Muscle layer of duodenum (tissue), 2 donors: ENCODE results near the gene TALDO1.

Experiments used
- H3K27ac ChIP-seq: one replicate; pipeline ENCODE4 v1.7.0; 2013; ENCODE audit warnings: mild to moderate bottlenecking, low read length
- H3K27me3 ChIP-seq: one replicate; pipeline ENCODE4 v1.7.0; 2013; ENCODE audit warnings: low read depth, mild to moderate bottlenecking, control low read depth, low read length
- H3K36me3 ChIP-seq, 2 donors: one replicate each; pipeline ENCODE4 v1.7.0; 2013; ENCODE audit warnings: low read length in 2 of 2, control low read depth in 1 of 2, mild to moderate bottlenecking in 1 of 2; ENCODE audit not compliant: insufficient read depth in 2 of 2, control insufficient read depth in 1 of 2
- H3K4me1 ChIP-seq, 2 donors: one replicate each; pipeline ENCODE4 v1.7.0; 2013; ENCODE audit warnings: low read length in 2 of 2, mild to moderate bottlenecking in 2 of 2, control low read depth in 1 of 2, moderate library complexity in 1 of 2; ENCODE audit not compliant: insufficient read depth in 2 of 2, control insufficient read depth in 1 of 2
- H3K4me3 ChIP-seq, 2 donors: one replicate each; pipeline ENCODE4 v1.7.0; 2013; ENCODE audit warnings: low read length in 2 of 2, low read depth in 1 of 2, mild to moderate bottlenecking in 1 of 2
- H3K9me3 ChIP-seq, 2 donors: one replicate each; pipeline ENCODE4 v1.7.0; 2013; ENCODE audit warnings: low read length in 2 of 2, control low read depth in 1 of 2, mild to moderate bottlenecking in 1 of 2; ENCODE audit not compliant: control insufficient read depth in 1 of 2
- donor health status: healthy.

The TALDO1 gene

DNA sequence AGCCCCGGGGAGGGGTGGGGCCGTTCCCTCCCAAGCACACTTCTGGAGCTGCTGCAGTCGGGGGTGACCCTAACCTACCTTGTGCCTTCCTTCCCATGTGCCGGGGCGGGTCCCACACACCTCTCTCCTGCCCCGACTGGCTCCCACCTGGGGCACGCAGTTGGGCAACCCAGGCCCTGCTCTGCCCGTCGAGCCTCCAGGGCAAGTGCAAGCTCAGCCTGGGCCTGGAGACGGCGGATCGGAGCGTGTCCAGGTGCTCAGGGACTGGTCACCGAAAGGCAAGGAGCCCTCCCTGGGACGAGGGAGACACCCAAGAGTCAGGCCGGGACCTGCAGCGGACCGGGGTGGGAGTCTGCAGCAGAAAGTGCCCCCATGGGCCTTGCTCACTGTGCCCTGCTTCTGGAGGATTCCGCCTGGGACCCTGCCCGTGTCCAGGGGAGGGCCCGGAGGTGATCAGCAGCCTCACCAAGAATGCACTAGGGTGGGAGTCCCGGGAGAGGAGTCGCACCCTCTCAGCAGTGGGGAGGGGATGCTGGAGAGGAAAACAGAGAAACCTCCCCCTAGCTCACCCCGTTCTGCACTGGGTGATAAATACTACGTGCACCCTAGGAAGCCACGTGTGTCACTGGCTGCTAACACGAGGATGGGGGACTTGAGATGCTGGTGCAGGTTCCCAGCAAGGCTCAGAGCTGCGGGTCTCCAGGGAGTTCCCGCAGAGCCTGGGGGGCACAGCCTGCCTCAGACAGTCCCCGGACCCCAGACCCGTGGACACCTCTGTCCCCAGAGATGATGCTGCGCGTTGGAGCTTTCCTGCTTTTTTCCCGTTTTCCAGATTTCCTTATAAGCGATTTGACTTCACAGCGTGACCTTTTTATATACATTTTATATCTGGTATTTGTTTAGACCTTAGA, 35.3 kb downstream of the TALDO1 start:
- Histone ChIP-seq H3K27me3 (no peaks in the 10 kb centered on the region), H3K4me1 (peaks cover 0 to 15% of the 10 kb centered on the region in 2 donors), H3K27ac (no peak overlapping the region), H3K9me3 (no peaks in the 10 kb centered on the region), H3K36me3 (no peaks in the 10 kb centered on the region), H3K4me3 (no peak overlapping the region)

DNA sequence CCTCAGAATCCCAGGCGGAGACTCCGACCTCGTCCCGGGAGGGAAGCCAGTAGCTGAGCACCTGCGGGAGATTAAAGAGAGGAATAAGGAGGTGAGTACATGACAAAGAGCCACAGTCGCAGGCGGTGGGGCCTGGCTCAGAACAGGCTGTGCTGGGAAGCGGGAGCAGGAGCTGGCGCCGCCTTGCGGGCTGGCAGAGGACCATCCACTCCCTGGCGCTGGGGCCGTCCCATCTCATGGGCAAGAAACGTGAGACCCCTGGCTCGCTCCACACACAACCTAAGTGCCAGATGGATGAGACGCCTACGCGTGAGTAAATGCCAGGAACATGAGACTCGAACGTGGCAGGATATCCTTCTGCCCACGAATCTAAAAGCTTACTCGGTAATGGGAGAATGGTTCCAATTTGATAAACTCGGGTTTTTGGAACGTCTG, 36.3 kb downstream of the TALDO1 start:
- Histone ChIP-seq H3K9me3 (no peaks in the 10 kb centered on the region), H3K4me3 (no peak overlapping the region), H3K36me3 (no peaks in the 10 kb centered on the region), H3K4me1 (peaks cover 0 to 10% of the 10 kb centered on the region in 2 donors), H3K27ac (no peak overlapping the region), H3K27me3 (no peaks in the 10 kb centered on the region)

DNA sequence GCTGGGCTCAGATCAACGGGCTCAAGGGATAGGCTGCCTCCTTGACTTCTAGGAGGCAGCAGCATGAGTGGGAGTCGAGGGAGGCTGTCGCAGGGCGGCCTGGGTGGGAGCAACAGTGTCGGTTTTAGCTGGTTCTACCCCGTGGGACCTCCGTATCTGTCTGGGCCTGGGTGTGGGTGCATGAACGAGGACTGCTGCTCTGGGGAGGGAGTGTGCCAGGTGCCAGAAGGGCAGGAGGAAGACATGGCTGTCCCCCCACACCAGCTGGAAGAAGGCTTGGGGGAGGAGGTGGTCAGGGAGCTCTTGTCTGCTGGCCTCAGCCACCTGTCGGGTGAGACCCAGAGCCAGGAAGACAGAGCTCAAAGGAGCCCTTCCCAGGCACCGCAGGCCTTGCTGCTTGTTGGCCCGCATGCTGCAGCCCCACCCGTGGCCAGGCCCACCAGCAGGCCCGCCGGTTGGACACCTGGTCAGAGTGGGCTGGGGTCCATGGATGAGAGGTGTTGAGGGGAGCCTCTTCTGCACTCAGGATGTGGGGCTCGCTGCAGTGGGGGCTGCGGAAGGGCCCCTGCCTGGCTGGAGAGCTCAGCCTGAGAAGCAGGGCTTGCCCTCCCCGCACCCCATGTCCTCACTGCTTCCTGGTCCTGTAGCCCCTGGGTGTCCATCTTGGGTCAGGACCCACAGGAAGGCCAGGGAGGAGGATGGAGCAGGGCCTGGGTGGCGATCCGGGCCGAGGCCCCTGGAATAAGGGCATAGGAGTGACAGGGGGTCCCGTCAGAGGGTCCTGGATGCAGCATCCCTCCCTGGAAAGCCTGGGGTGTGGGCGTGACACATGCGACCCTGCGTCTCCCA, 39.2 kb downstream of the TALDO1 start:
- H3K27me3 ChIP-seq: peaks cover 7% of the 10 kb centered on the region
- H3K9me3 ChIP-seq: no peaks in the 10 kb centered on the region
- peaks cover 0 to under 1% of the 10 kb centered on the region in 2 donors for H3K36me3 ChIP-seq
- H3K27ac ChIP-seq: no peak overlapping the region
- peaks cover 0 to 19% of the 10 kb centered on the region in 2 donors for H3K4me1 ChIP-seq
- H3K4me3 ChIP-seq: no peak overlapping the region

DNA sequence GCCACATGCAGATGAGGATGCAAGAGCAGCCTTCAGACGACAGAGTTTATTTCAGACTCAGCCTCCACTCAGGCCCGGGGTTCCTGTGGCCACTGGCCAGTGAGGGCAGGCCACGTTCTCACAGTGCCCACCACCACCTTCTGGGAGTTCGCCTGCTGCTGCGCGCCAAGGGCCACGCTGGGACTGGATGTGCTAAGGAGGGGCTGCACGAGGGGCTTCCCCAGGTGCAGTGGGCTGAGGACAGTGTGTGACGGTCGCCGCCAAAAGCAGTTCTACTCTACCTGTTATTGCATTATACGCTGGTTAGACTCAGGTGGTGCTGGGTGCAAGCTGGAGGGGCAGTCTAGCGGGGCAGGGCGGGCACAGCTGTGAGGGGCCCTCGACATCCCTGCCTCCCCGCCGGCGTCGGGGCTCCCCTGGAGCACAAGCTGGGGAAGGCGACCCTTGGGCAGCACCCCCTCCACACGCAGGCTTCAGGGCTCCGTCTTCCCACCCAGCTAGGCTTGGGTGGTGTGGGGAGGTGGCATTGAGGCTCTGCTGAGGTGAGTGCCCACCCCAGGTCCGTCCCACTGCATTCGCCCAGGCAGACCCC, 39.9 kb downstream of the TALDO1 start:
- Histone ChIP-seq H3K4me3 (no peak overlapping the region), H3K9me3 (no peaks in the 10 kb centered on the region), H3K36me3 (peaks cover 0 to 8% of the 10 kb centered on the region in 2 donors), H3K27me3 (peaks cover 7% of the 10 kb centered on the region), H3K27ac (no peak overlapping the region), H3K4me1 (peaks cover 0 to 19% of the 10 kb centered on the region in 2 donors)

DNA sequence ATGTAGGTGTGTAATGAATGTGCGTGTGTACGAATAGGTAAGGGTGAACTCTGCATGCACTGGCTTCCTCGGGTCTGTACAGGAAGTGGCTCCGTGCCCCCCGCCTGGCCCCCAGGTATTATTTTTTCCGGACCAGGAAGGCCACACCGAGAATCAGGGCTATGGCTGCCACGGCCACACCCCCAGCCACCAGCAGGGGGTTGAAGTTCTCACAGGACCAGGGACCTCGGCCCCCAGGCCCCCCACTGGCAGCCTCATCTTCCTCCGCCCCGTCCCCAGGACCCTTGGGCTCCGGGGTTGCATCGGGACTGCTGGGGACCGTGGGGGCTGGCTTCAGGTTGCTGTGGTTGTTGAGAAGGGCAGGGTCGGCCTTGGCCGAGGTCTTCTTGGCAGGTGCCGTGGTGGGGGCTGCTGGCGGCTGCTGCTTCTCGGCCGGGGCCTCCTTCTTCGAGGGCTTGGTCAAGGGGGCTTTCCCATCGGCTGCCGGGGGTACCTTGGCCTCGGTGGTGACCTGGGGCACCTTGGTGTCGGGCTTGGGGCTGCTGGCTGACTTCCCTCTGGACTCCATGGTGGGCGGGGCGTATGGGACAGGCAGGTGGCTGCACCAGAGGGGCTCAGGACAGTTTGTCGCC, 40.9 kb downstream of the TALDO1 start:
- Histone ChIP-seq H3K27ac (no peak overlapping the region), H3K36me3 (peaks cover 0 to 17% of the 10 kb centered on the region in 2 donors), H3K4me1 (peaks cover 0 to 17% of the 10 kb centered on the region in 2 donors), H3K9me3 (no peaks in the 10 kb centered on the region), H3K4me3 (no peak overlapping the region), H3K27me3 (peaks cover 7% of the 10 kb centered on the region)

GRCh38 chr11:788953-789940, 42.0 kb downstream of the TALDO1 start:
- H3K27ac ChIP-seq: no peak overlapping the region
- peaks cover 0 to 8% of the 10 kb centered on the region in 2 donors for H3K4me1 ChIP-seq
- no peak overlapping the region for H3K4me3 ChIP-seq
- H3K36me3 ChIP-seq: peaks cover 0 to 20% of the 10 kb centered on the region in 2 donors
- peaks cover 7% of the 10 kb centered on the region for H3K27me3 ChIP-seq
- H3K9me3 ChIP-seq: no peaks in the 10 kb centered on the region

DNA sequence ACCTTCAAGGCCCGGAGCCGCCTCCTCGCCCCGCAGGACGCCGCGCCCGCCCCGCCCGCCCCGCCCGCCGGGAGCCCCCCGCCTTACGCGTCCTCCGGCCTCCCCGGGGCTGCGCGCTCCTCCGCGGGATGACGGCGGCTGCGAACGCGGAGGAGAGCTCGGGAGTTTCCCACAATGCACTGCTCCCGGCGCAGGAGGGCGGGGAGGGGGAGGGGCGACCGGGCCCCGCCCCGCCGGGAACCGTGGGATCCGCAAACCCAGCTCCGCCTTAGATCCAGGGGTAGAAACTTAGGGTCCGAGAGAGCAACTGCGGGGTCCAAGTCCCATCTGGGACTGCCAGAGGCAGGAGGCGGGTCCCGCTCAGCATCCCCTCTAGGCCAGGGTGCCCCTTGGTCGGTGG, 42.7 kb downstream of the TALDO1 start, which contains the start of gene CEND1:
Gene CEND1 (minus strand): TSS at position 148 of the 400 bp plus-strand sequence. CDS start 1,514 bp downstream, outside the sequence.
- H3K4me3 ChIP-seq: no peak within 1 kb of the TSS
- H3K27me3 ChIP-seq: peaks cover 7% of the 10 kb centered on the region
- H3K27ac ChIP-seq: no peak within 1 kb of the TSS
- no peaks in the 10 kb centered on the region for H3K9me3 ChIP-seq
- H3K4me1 ChIP-seq: peaks cover 0 to 15% of the 10 kb centered on the region in 2 donors
- H3K36me3 ChIP-seq: peaks cover 0 to 20% of the 10 kb centered on the region in 2 donors

- Histone ChIP-seq H3K36me3 (peaks cover 0 to 20% of the 10 kb centered on the region in 2 donors), H3K4me1 (peaks cover 0 to 23% of the 10 kb centered on the region in 2 donors), H3K9me3 (no peaks in the 10 kb centered on the region), H3K27me3 (peaks cover 7% of the 10 kb centered on the region), H3K4me3 (no peak overlapping the region), H3K27ac (no peak overlapping the region)
These were observed 43.7 kb downstream of the TALDO1 start for GRCh38 chr11:790721-791564.

GRCh38 chr11:791658-792534, 44.6 kb downstream of the TALDO1 start:
- Histone ChIP-seq H3K4me1 (peaks cover 6 to 30% of the 10 kb centered on the region in 2 donors), H3K4me3 (no peak overlapping the region), H3K36me3 (peaks cover 0 to 20% of the 10 kb centered on the region in 2 donors), H3K9me3 (no peaks in the 10 kb centered on the region), H3K27ac (no peak overlapping the region), H3K27me3 (peaks cover 7% of the 10 kb centered on the region)
